NCI-H524 treated with DMSO at 0.1 percent for 48 hours (cell line): ENCODE data around the gene COMTD1.

Experiments used
- DNase-seq: peaks from one replicate; lab custom pipeline; 2025; lab: John Stamatoyannopoulos, UW

Gene COMTD1

GRCh38 chr10:75235375-75236177, at the start of gene COMTD1:
COMTD1 (minus strand) TSS chr10:75235957; CDS start chr10:75235928, 29 bp downstream.
- DNase-seq, result peak; percentile 14

GRCh38 chr10:75283671-75284470, 48.1 kb upstream of the COMTD1 start:
- no peak for DNase-seq

- DNase-seq, result no peak
Observed at GRCh38 chr10:75283078-75283670, 47.4 kb upstream of the COMTD1 start.

DNA sequence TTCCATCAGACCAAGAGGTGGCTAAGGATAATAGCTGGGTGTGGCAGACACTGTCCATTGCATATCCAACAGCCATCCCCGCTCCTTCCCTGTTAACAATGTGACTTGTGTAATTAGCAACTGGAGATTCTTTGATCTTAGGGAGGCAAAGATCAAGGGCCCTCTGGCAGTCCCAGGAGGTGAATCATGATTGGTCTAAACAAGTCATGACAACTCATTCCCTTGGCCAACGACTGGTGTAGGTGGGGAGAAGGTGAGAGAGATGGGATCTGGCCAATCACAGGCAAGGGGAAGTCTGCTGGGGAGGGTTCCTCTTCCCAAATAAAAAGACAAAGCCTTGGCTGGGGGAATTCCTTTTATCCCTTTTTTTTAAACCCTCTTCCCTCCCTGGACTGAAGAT, 46.2 kb upstream of the COMTD1 start:
- DNase-seq, result no peak

- no peak for DNase-seq
Observed at GRCh38 chr10:75280236-75280635, 44.5 kb upstream of the COMTD1 start.

GRCh38 chr10:75276069-75276872, 40.5 kb upstream of the COMTD1 start:
- no peak for DNase-seq

GRCh38 chr10:75272896-75273295, 37.1 kb upstream of the COMTD1 start:
- no peak for DNase-seq

DNA sequence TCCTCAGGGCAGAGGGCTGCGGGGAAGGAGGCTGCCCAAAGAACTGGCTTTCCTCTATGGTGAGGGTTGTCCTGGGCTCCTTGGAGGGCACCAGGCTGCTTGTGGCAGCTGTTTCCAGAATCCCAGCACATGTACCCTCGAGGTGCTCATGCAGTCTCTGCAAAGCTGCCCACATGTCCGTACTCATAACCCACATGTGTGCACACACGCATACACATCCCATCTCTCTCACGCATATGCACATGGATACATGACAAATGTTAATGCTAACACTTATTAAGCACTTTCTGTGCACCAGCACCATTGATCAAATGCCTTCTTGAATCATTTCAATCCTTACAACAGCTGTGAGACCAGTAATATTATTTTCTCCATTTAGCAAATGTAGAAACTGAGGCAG, 36.3 kb upstream of the COMTD1 start:
- DNase-seq, result no peak

DNA sequence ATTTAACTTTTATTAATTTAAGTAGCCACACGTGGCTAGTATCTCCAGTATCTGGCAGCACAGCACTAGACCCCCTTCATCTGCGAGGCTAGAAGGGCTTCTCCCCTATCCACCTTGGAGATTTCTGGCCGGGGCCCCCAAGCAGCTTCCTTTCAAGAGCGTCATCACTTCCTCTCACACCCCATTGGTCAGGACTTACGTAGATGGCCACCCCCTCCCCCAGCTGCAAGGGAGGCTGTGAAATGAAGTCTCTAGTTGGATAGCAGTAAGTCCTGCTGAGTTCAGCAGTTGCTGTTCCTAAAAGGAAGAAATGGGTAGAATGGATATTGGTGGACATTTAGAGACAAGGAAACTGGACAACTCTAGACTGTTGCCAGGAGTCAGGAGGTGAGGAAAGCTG, 33.8 kb upstream of the COMTD1 start:
- DNase-seq, result no peak

- DNase-seq, result no peak
Observed at GRCh38 chr10:75266945-75267344, 31.2 kb upstream of the COMTD1 start.

GRCh38 chr10:75265856-75266255, 30.1 kb upstream of the COMTD1 start:
- DNase-seq, result no peak

DNA sequence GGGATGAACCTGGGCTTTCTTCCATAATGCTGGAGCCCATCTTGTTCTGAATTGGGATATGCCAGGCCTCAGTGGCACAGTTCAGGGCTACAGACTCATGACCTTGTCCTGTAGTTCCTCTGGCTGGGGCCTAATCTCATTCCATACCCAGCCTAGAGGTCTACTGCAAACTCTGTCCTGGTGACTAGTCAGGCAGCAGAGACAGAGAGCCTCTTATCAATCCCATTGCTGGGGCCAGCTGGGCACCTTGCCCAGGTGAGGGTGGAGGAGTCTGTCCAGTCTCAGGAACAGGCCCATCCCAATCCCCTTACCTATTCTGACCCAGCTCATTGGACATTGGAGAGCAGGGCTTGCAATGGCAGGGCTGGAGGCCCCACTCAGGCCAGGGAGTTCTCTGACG, 28.0 kb upstream of the COMTD1 start:
- no peak for DNase-seq

- DNase-seq, result peak; percentile 11
Observed at GRCh38 chr10:75261813-75262705, 26.3 kb upstream of the COMTD1 start.

GRCh38 chr10:75260990-75261389, 25.2 kb upstream of the COMTD1 start:
- DNase-seq, result no peak

GRCh38 chr10:75254739-75255138, 19.0 kb upstream of the COMTD1 start:
- DNase-seq, result no peak

DNA sequence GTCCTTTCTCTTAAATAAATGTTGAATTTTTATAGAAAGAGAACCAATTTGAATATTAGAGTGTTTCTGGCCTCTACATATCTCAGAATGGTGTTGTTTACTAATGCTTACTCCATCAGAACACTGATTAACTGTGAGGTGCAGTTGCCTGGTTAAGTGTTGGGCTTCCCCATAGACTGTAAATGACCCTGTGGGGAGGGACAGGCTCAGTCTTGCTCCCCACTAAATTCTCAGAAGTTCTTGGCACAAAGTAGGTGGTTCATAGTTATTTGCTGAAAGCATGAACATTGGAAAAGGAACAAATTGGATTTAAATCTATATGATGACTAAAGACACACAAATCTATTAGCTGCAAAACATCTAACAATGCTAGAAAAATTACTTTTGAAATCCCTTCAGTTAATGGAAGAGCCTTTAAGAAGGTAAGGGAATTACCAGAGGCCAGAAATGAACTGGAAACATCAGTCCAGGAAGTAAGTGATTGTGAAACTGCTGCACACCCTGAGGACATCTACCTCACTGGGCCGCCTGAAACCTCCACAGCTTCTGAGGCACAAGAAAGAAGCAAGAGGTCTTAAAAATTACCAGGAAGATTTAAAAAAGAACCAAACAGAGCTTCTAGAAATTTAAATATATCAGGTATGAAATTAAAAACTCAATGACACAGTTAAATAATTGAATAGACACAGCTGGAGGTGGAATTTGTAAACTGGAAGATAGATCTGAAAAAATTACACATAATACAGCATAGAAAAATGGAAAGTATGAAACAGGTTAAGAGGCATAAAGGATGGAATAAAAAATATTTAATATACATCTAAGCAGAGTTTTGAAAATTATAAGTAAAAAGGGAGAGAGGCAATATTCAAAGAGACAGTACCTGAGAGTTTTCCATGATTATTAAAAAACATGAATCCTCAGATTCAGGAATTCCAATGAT, 17.8 kb upstream of the COMTD1 start:
- no peak for DNase-seq

- DNase-seq, result no peak
Observed at GRCh38 chr10:75250934-75251333, 15.2 kb upstream of the COMTD1 start.

- DNase-seq, result no peak
Observed at GRCh38 chr10:75247797-75248196, 12.0 kb upstream of the COMTD1 start.

- no peak for DNase-seq
Observed at GRCh38 chr10:75246506-75246905, 10.7 kb upstream of the COMTD1 start.
